ENCODE data around the gene HSP90AB1. TPM values are rescaled to one million over a fixed set of nuclear protein-coding genes. Genes with fewer than 3 reads are reported as not detected.

Gene HSP90AB1
- total and polyA plus RNA-seq, 9 of the 15 experiments (the other 6 are each of a cell fraction or from before 2014, with no cell fraction given) = 1,780 to 3,358 (median 2,262) TPM

- TF ChIP-seq KLF13 (tag; IDR thresholded peaks at IDR 0.05; ENCODE audit: borderline replicate concordance, low read depth) = 0 out of 2 replicates have a peak, but pooled peaks have one; percentile 18
- no peak for TF ChIP-seq BRD4 (IDR thresholded peaks at IDR 0.05)
- no peak for TF ChIP-seq RBM25 (IDR thresholded peaks at IDR 0.05; ENCODE audit: low read depth, low read length, severe bottlenecking)
- TF ChIP-seq ESRRA (IDR thresholded peaks at IDR 0.05; ENCODE audit: borderline replicate concordance, low read depth) = peak; percentile 26; the same call in 1 of the 2 replicates
- TF ChIP-seq ZNF609 (CRISPR knock-in tag; IDR thresholded peaks at IDR 0.05; ENCODE audit: borderline replicate concordance) = no peak
- TF ChIP-seq ZNF311 (CRISPR knock-in tag; IDR thresholded peaks at IDR 0.05) = no peak
- TF ChIP-seq LARP7 (IDR thresholded peaks at IDR 0.05) = no peak
- no peak for TF ChIP-seq ZKSCAN1 (IDR thresholded peaks at IDR 0.05; ENCODE audit: low read depth, low read length)
- no peak for TF ChIP-seq ZNF512 (tag; IDR thresholded peaks at IDR 0.05)
- no peak for TF ChIP-seq MBD1 (CRISPR knock-in tag; IDR thresholded peaks at IDR 0.05)
- peak; percentile 65 for TF ChIP-seq USF1 (CRISPR knock-in tag; IDR thresholded peaks at IDR 0.05)
- no peak for TF ChIP-seq BDP1 (IDR thresholded peaks at IDR 0.05; ENCODE audit: insufficient read depth, insufficient read length)
- TF ChIP-seq KLF1 (tag; IDR thresholded peaks at IDR 0.05) = peak; percentile 19; the same call in 1 of the 2 replicates
- TF ChIP-seq ARID3A (IDR thresholded peaks at IDR 0.05; ENCODE audit: borderline replicate concordance, low read depth, low read length) = no peak
These were observed 18.3 kb downstream of the HSP90AB1 start, which contains the start of gene NFKBIE (continued) for GRCh38 chr6:44265007-44265721.

Measured in K562 (cell line).